Brain pericyte (primary cell): ENCODE measurements around the gene AASDH.

ENCODE experiments used
- DNase-seq: peaks from one replicate; pipeline ENCODE4 v3.0.0-alpha.2; 2012; ENCODE audit warnings: low read depth, low spot score

The AASDH gene, protein sequence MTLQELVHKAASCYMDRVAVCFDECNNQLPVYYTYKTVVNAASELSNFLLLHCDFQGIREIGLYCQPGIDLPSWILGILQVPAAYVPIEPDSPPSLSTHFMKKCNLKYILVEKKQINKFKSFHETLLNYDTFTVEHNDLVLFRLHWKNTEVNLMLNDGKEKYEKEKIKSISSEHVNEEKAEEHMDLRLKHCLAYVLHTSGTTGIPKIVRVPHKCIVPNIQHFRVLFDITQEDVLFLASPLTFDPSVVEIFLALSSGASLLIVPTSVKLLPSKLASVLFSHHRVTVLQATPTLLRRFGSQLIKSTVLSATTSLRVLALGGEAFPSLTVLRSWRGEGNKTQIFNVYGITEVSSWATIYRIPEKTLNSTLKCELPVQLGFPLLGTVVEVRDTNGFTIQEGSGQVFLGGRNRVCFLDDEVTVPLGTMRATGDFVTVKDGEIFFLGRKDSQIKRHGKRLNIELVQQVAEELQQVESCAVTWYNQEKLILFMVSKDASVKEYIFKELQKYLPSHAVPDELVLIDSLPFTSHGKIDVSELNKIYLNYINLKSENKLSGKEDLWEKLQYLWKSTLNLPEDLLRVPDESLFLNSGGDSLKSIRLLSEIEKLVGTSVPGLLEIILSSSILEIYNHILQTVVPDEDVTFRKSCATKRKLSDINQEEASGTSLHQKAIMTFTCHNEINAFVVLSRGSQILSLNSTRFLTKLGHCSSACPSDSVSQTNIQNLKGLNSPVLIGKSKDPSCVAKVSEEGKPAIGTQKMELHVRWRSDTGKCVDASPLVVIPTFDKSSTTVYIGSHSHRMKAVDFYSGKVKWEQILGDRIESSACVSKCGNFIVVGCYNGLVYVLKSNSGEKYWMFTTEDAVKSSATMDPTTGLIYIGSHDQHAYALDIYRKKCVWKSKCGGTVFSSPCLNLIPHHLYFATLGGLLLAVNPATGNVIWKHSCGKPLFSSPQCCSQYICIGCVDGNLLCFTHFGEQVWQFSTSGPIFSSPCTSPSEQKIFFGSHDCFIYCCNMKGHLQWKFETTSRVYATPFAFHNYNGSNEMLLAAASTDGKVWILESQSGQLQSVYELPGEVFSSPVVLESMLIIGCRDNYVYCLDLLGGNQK

DNA sequence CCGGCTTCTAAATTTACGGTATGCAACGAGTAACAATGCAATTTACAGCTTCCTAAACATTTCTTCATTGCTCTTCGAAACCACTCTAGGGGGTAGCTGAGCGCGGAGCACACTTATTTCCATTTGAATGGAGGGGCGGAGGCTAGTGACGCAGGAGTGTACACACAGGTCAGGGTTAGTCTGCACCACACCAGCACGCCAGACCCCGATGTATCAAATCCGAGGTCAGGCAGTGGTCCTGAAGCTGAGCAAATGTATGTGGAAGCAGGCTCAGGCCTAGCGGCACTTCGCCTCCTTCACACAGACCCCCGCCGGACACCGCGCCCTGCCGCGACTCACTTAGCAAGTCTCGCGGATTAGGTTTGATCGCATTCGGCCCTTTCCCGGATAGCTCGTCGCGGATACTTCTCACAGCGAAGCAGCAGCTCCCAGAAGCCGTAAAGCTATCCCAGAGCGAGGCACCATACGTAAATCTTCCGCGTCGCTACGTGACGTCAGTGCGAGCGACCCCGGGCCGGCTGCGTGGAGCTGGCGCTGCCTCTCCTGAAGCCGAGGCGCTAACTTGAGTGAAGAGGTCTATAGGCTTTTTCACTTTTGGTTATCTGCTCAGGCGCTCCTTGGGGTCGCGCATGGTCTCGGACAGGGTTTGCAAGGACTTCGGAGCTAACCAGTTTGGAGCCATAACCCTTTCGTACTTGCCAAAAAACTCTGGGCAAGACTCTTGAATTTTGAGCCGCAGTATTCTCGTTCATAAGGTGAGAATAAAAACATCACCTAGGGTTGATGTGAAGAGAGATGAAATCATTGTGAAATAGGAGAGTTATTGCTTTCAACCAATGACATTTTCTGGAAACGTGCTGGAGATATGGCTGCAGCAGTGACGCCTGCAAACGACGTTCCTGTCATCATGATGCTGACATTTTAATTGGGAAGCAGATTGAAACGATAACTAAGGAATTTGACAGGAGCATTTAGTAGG is at the start of gene AASDH:
Gene AASDH, minus strand, starts transcription at position 469 of the 979 bp plus-strand sequence. CDS start 3,192 bp downstream, outside the sequence.
- DNase-seq, result peak; percentile 96

GRCh38 chr4:56435140-56435926 is 48.0 kb upstream of the AASDH start, which contains the start of gene PPAT:
Gene PPAT (minus strand): TSS chr4:56435615. CDS start chr4:56435477, 138 bp downstream.
- DNase-seq, result peak; percentile 95

DNA sequence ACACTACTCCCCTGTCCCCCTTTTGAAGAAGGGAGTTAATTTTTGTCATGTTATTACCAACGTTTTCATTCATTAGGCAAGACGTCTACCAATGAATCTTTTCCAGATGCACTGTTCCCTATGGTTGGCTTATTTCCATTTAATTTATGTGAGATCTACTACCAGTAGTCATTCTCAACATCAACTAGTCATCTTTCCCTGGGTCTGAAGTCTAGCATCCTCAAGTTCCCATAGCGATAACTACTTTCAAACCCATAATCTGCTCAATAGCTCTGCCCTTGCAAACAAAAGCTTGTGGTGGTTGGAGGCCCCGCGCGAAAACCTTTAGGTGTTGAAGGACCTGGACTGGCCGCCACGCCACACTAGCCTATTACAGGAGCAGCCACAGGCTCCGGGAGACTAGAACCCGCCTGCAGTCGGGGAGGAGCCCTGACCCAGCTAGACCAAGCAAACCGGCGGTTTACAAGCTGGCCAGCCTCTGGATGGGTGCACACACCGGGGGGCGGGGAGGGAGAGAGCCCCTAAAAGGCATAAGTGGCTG is 47.4 kb upstream of the AASDH start:
- no peak for DNase-seq

- no peak for DNase-seq
Measured at GRCh38 chr4:56433280-56433679, 46.0 kb upstream of the AASDH start.

GRCh38 chr4:56430203-56430602 is 42.9 kb upstream of the AASDH start:
- no peak for DNase-seq

GRCh38 chr4:56427179-56427578 is 39.9 kb upstream of the AASDH start:
- DNase-seq, result no peak

GRCh38 chr4:56426273-56426672 is 39.0 kb upstream of the AASDH start:
- DNase-seq, result no peak

GRCh38 chr4:56425518-56425917 is 38.2 kb upstream of the AASDH start:
- DNase-seq, result no peak

DNA sequence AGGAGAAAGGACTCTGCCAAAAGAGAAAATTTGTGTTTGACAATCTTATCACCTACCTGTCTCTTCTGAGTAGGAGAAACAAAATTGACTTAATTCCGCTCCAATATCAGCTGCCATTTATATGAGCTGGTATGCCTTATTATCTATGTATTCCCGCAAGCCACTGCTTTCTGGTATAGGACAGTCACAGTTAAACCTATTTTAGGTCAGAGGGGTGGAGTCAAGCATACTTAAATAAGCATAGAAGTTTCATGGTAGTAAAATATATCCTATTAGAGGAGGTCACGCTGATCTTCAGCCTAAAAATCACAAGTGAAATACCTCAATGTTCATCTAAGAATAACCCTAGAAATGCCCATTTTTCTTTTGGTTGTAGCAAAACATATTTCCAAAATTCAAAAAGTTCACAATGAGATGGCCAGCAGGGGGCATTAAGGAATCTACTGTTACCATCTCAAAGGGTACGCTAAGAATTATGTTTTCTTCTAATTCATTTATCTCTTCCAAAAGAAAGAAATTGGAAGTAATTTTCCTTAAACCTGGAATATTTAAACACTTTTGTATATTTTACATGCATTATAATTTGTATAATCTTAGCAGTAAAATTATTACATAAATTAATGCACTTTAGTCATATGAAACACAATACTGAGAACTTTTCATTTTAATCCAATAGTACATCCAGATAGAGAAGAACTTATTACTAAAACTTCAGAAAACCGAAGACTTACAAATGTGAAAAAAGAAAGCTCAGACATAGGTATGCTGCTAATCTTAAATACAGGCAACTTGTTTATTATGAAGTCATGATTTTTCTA is 37.6 kb upstream of the AASDH start:
- DNase-seq, result no peak

GRCh38 chr4:56424176-56424575 is 36.9 kb upstream of the AASDH start:
- DNase-seq, result no peak

DNA sequence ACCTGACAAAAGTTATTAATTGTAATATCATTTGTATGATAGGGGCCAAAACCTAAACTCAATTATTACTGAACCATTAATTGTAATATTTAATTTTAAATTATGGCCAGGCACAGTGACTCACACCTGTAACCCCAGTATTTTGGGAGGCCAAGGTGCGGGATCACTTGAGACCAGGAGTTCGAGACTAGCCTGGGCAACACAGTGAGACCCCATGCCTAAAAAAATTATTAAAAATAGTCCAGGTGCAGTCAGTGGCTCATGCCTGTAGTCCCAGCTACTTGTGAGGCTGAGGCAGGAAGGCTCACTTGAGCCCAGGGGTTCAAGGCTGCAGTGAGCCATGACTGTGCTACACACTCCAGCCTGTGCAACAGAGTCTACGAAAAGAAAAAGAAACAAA is 30.1 kb upstream of the AASDH start:
- DNase-seq, result no peak

- DNase-seq, result no peak
Measured at GRCh38 chr4:56416349-56416748, 29.1 kb upstream of the AASDH start.

- no peak for DNase-seq
Measured at GRCh38 chr4:56414135-56414670, 26.9 kb upstream of the AASDH start.

- peak; percentile 78 for DNase-seq
Measured at GRCh38 chr4:56410247-56411062, 23.2 kb upstream of the AASDH start.

- DNase-seq, result no peak
Measured at GRCh38 chr4:56409511-56410090, 22.3 kb upstream of the AASDH start.

GRCh38 chr4:56408978-56409377 is 21.7 kb upstream of the AASDH start:
- no peak for DNase-seq

GRCh38 chr4:56406151-56406550 is 18.9 kb upstream of the AASDH start:
- DNase-seq, result no peak
